Nephron (organoid): ENCODE data around the gene CTSW.
"Not testable (repeated sequence)": the region's sequence is repeated elsewhere in the genome, so short reads cannot be mapped to it uniquely, and the experiment has no call there.

Experiments used
- H3K27ac Mint-ChIP-seq, 3 experiments: 2 replicates each; pipeline ENCODE4 v1.8.0; 2020; ENCODE audit warnings: mixed read lengths in 3 of 3, mild to moderate bottlenecking in 2 of 3, moderate library complexity in 1 of 3
- H3K27me3 Mint-ChIP-seq: 2 replicates; pipeline ENCODE4 v1.8.0; 2021; ENCODE audit warnings: low read depth, mild to moderate bottlenecking, moderate library complexity, mixed read lengths
- H3K36me3 Mint-ChIP-seq: 2 replicates; pipeline ENCODE4 v1.8.0; 2020; ENCODE audit warnings: low read depth, mixed read lengths
- H3K4me1 Mint-ChIP-seq: 2 replicates; pipeline ENCODE4 v1.8.0; 2020; ENCODE audit warnings: mixed read lengths
- H3K4me3 Mint-ChIP-seq, 3 experiments: 2 replicates each; pipeline ENCODE4 v1.8.0; 2020; ENCODE audit warnings: mild to moderate bottlenecking in 3 of 3, mixed read lengths in 3 of 3, moderate library complexity in 2 of 3
- H3K9me3 Mint-ChIP-seq: 2 replicates; pipeline ENCODE4 v1.8.0; 2020; ENCODE audit warnings: mixed read lengths
- CTCF ChIP-seq, 3 experiments: fragments of 200-600 bp; sonication (generic); IDR thresholded peaks; one replicate each; pipeline ENCODE4 v1.5.0; 2021; ENCODE audit warnings: antibody characterized with exemption in 3 of 3; ENCODE audit not compliant: unreplicated experiment in 3 of 3

Gene CTSW

GRCh38 chr11:65844231-65844872 is 35.3 kb upstream of the CTSW start:
- no peak for TF ChIP-seq CTCF (IDR thresholded peaks at IDR 0.05; ENCODE audit: unreplicated experiment in 3 of 3)
- H3K27me3 Mint-ChIP-seq: no peaks in the 10 kb centered on the region
- no peak overlapping the region for H3K27ac Mint-ChIP-seq
- H3K36me3 Mint-ChIP-seq: no peaks in the 10 kb centered on the region
- H3K9me3 Mint-ChIP-seq: no peaks in the 10 kb centered on the region
- H3K4me3 Mint-ChIP-seq: no peak overlapping the region
- H3K4me1 Mint-ChIP-seq: no peaks in the 10 kb centered on the region

- TF ChIP-seq CTCF (IDR thresholded peaks at IDR 0.05; ENCODE audit: unreplicated experiment in 3 of 3): no peak
- Mint-ChIP-seq H3K4me3 (no peak overlapping the region), H3K36me3 (peaks cover 10% of the 10 kb centered on the region), H3K27me3 (no peaks in the 10 kb centered on the region), H3K9me3 (no peaks in the 10 kb centered on the region), H3K4me1 (no peaks in the 10 kb centered on the region), H3K27ac (no peak overlapping the region)
These were observed 31.9 kb upstream of the CTSW start for GRCh38 chr11:65847746-65848145.

- not testable (repeated sequence) for H3K27ac Mint-ChIP-seq, H3K4me3 Mint-ChIP-seq, H3K9me3 Mint-ChIP-seq, H3K27me3 Mint-ChIP-seq, H3K4me1 Mint-ChIP-seq
- peaks cover 16% of the 10 kb centered on the region for H3K36me3 Mint-ChIP-seq
These were observed 30.9 kb upstream of the CTSW start for GRCh38 chr11:65848693-65849092.

GRCh38 chr11:65849366-65849765 is 30.3 kb upstream of the CTSW start:
- Mint-ChIP-seq H3K4me3 (no peak overlapping the region), H3K9me3 (no peaks in the 10 kb centered on the region)
- no peak for TF ChIP-seq CTCF (IDR thresholded peaks at IDR 0.05; ENCODE audit: unreplicated experiment in 3 of 3)

GRCh38 chr11:65849771-65850216 is 29.8 kb upstream of the CTSW start:
- Mint-ChIP-seq H3K27me3 (no peaks in the 10 kb centered on the region), H3K27ac (no peak overlapping the region), H3K4me3 (no peak overlapping the region), H3K4me1 (no peaks in the 10 kb centered on the region), H3K9me3 (no peaks in the 10 kb centered on the region), H3K36me3 (peaks cover 27% of the 10 kb centered on the region)
- TF ChIP-seq CTCF (IDR thresholded peaks at IDR 0.05; ENCODE audit: unreplicated experiment in 3 of 3): no peak

More at GRCh38 chr11:65849366-65849765, 30.3 kb upstream of the CTSW start:
- Mint-ChIP-seq H3K36me3 (peaks cover 23% of the 10 kb centered on the region), H3K27ac (no peak overlapping the region), H3K27me3 (no peaks in the 10 kb centered on the region), H3K4me1 (no peaks in the 10 kb centered on the region)

GRCh38 chr11:65850217-65851082 is 29.2 kb upstream of the CTSW start:
- Mint-ChIP-seq H3K27me3 (no peaks in the 10 kb centered on the region), H3K36me3 (peaks cover 34% of the 10 kb centered on the region), H3K9me3 (no peaks in the 10 kb centered on the region), H3K4me1 (no peaks in the 10 kb centered on the region), H3K4me3 (no peak overlapping the region), H3K27ac (no peak overlapping the region)
- TF ChIP-seq CTCF (IDR thresholded peaks at IDR 0.05; ENCODE audit: unreplicated experiment in 3 of 3): no peak
